Keratinocyte (primary cell): Measurements from ENCODE around the gene HPSE2.

Source experiments
- EZH2 ChIP-seq: IDR thresholded peaks from one replicate; pipeline ENCODE4 v1.6.1; 2012; ENCODE audit warnings: inconsistent platforms, mild to moderate bottlenecking, low read length, moderate library complexity
- TF ChIP-seq, protein P1 (sequence below), 3 experiments: IDR thresholded peaks in 1 of 3; conservative IDR thresholded peaks in 1 of 3; optimal IDR thresholded peaks in 1 of 3; 2 replicates in 2 of 3; 3 replicates in 1 of 3; pipeline versions ENCODE3 to v1.5.1; 2011; ENCODE audit warnings: low read length in 3 of 3, mild to moderate bottlenecking in 3 of 3, moderate library complexity in 2 of 3, control low read depth in 1 of 3, inconsistent platforms in 1 of 3; ENCODE audit not compliant: insufficient read depth in 2 of 3; ENCODE audit errors: extremely low read depth in 1 of 3

DNA sequence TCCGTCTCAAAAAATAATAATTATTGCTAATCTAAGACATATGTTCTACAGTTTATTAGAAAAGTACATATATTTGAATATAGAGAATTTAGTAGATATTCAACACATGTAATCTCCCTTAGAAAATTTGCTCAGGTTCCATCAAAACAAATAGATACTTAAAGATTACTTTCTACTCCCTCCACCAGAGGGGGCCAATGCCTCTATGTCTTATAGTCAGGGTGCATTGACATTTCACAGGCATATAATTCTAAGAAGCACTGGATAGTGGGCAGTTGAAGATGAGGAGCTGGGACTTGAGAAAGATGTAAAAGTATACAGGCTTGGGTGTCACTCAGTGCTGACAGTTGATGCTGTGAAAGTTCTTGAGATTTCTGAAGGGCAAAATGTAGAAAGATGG is 487.4 kb downstream of the HPSE2 start:
- TF ChIP-seq, protein P1, sequence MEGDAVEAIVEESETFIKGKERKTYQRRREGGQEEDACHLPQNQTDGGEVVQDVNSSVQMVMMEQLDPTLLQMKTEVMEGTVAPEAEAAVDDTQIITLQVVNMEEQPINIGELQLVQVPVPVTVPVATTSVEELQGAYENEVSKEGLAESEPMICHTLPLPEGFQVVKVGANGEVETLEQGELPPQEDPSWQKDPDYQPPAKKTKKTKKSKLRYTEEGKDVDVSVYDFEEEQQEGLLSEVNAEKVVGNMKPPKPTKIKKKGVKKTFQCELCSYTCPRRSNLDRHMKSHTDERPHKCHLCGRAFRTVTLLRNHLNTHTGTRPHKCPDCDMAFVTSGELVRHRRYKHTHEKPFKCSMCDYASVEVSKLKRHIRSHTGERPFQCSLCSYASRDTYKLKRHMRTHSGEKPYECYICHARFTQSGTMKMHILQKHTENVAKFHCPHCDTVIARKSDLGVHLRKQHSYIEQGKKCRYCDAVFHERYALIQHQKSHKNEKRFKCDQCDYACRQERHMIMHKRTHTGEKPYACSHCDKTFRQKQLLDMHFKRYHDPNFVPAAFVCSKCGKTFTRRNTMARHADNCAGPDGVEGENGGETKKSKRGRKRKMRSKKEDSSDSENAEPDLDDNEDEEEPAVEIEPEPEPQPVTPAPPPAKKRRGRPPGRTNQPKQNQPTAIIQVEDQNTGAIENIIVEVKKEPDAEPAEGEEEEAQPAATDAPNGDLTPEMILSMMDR (optimal IDR thresholded peaks at IDR 0.05 in 1 of 3, IDR thresholded peaks at IDR 0.05 in 1 of 3, conservative IDR thresholded peaks at IDR 0.05 in 1 of 3; ENCODE audit: extremely low read depth in 1 of 3, insufficient read depth in 2 of 3, low read length in 3 of 3) = peak in 2 of 3 experiments; percentile 19 to 28
- no peak for TF ChIP-seq EZH2
